ENCODE data around the gene B3GNT9.
A peak's percentile ranks its signal among the peaks of the same experiment; 100 is the strongest.

B3GNT9 gene

DNA sequence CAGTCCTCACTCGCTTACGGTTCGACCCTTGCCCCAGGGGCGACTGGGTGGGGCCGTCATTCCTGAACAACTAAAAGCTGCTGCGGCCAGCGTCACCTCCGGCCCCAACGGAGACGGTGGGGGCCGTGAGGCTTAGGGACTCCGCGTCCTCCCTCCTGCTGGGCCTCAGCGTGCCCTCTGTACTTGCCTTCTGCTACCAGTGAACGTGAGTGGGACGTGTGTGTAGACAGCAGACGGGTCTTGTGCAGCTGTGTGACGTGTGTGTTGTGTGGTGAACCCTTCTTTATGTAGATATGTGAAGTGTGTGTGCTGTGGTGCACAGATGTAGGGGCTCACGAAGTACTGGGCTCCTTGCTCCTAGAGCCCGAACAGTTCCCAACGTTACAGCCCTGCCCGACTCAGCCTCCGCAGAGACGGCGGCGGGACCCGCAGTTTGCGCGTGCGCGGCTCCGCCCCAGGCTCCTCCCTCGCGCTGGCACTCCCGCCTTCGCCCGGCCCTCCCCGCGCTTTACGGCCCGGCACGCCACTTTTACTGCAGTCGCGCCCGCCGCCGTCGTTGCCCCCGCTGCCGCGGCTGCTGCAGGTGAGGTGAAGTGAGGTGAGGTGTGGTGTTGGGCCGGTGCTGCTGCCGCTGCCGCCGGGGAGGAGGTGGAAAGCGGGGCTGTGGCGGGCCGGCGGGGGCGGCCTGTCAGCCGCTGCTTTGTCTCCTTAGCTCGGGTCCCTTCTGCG is 41.2 kb downstream of the B3GNT9 start, which contains the start of gene PHAF1:
Gene PHAF1, plus strand, starts transcription at position 535 of the 729 bp plus-strand sequence. CDS start 235 bp downstream, outside the sequence.
- DNase-seq: peak; percentile 95

DNA sequence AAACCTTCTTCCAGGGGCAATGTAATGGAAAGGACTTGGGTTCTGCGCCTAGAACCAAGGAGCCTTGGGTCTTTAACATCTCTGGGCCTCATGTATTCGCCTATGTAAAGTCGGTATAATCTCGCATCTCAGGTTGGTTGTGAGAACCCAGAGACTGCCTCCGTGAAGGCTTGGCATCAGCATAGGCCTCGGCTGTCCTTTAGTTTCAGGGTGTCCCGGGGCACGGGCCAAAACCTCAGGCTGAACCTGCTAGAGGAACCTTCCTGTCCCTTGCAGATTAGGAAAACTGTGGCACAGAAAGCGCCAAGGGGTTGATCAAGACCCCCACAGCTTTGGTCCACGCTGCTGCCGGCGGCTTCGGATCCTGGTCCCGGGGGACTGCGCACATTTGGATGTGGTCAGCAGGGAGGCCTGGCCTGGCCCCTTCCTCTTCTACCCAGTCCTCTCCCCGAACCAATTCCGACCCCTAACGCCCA is 41.8 kb downstream of the B3GNT9 start:
- DNase-seq: no peak

DNA sequence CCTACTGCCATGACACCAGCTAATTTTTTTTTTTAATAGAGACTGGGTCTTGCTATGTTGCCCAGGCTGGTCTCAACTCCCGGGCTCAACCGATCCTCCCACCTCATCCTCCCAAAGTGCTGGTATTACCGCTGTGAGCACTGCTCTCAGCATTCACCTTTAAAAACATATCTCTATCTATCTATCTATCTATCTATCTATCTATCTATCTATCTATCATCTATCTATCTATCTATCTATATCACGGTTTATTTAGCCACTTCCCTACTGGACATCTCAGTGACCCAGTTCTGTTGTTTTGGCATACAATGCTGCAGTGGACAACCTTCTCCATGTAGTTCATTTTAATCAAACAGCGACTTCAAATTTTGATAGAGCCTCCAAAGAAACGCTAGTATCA is 42.3 kb downstream of the B3GNT9 start:
- DNase-seq: no peak

DNA sequence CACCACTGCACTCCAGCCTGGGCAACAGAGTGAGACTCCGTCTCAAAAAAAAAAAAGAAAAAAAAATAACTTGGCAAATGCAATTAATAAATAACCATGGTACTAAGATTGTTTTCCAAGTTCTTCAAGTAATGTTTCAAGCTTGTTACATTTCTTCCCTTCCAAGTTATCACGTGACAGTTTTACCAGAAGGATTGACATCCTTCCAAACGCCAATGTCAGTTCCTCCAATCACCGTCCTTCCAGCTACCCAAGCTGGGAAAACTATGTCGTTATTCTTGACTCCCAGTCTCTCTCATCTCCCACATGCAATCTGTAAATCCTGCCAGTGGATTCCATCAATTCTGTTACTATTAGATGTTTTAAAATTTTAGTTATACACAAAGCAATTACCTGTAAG is 44.9 kb downstream of the B3GNT9 start:
- DNase-seq: no peak

DNA sequence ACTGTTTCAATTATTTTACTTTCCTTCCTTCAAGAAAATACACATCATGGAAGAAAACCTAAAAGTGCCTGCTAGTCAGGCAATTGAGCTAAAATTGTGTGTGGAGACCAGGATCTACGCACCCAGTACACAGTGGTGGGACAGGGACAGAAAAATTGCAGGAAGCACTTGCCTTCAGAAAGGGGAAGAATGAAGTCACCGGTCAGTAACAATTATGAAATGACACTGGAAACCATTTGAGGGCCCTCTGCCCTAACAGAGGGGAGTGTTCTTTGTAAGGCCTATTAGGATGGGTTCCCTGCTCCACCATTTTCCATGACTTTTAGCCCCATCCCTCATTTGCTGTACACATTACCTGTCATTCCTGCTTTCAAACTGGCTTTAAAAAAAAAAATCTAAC is 45.6 kb downstream of the B3GNT9 start:
- DNase-seq: peak; percentile 19

DNA sequence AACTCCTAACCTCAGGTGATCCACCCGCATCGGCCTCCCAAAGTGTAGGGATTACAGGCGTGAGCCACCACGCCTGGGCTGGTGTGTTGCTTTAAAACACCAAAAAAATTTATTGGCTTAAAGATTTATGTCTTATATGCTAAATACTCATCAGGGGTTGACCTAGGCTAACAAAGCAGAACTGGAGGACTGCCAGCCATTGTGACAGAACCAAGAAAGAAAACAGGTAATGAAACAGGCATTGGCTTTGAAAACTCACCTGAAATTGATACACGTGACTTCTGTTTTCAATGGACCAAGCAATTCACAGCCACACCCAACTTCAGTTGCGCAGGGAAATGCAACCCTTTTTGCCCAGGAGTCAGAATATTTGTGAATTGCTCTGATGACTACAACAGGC is 46.0 kb downstream of the B3GNT9 start:
- no peak for DNase-seq

DNA sequence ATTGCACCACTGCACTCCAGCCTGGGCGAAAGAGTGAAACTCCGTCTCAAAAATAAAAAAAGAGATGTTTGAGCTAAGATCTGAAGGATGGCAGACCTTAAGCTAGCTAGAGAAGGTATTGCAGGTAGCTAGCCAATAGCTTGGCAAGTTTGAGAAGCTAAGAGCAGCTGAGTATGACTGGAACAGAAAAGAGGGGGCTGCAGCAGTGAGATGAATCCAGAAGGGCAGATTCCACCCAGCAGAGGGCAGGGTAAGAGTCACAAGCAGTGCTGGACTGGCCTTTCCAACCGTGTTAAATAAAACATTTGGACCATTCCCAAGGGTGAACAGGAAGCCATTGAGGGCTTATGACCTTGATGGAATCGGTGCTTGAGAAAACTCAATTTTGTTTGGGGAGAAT is 46.7 kb downstream of the B3GNT9 start:
- DNase-seq: peak; percentile 44

DNA sequence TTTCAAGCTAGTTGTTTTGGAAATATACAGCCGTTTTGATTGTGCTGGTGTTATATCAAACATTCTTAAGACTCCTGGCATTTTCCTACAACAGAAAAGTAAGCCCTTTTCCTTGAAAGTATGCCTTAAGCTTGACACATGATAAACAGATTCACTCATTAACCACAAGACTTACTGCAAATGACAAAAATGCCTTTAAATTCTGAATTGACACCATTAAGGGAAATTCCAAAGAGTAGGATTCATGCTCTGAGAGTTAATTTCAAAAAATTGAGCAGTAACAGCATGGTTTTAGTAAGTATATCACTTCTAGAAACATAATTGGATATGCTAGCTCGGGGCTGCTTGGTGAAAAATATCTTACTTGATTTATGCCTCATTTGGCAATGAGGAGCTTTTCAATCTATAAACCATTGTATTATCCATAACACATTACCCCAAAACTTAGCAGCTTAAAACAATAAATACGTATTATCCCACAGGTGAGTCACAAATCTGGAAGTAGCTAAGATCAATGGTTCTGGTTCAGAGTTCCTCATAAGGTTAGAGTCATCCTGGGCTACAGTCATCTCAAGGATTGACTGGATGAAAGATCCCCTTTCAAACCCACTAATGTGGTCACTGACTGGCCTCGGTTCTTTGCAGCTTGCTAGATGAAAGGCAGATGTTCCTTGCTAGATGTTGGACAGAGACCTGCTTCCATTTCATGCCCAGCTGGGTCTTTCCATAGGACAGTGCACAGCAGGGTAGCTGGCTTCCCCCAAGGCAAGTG is 49.3 kb downstream of the B3GNT9 start:
- DNase-seq: no peak

DNA sequence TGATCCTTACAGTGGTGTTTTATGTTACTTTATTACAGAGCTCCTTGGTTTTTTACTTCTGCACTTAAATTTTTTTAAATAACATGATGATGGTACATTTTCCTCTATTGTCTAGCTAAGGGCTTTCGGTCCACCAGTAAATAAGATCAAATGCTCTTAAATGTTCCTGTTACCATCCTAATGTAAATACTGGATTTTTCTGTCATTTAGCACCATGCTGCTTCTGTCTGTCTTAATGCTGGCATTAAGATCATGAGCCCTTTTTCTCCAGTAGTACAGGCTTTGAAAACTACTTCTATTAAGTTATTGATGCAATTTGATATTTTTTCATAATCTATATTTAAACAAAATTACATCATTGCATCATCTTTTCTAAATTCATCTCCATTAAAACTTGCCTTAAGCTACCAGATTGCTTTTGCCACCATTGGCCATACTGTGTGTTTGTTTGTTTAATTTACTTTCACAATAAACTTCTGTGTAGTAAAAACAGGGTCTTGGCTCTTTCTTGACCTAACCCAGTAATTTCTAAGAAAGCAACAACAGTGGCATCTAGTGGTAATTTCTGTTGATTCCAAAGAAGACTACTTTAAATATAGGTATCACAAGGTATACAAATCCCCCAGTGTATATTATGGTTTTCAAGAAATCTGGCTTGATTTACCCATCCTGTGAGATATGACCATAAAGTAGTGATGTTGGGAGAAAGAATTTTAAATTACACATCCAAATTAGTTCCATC is 50.1 kb downstream of the B3GNT9 start:
- peak; percentile 68 for DNase-seq

DNA sequence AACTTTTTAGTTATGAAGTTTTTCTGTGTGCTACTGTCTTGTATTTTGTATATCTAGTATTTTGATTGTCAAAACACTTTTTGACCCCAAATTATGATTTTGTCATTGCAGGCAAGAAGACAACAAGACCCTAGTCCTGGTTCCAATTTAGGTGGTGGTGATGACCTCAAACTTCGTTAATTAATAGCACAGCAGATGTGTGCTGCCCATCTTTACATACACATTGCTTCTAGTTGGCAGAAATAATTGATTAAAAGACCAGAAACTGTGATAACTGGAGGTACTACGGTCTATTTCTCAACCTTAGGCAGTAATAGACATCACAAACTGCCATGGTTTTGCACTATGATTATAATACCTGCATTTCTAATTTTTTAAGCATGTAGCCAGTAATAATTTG is 52.2 kb downstream of the B3GNT9 start:
- no peak for DNase-seq
